Activated CD8-positive, alpha-beta T cell treated with anti-CD3 and anti-CD28 coated beads for 36 hours (primary cell): ENCODE results near the gene VANGL2. TPM values are rescaled to one million over a fixed set of nuclear protein-coding genes. Genes with fewer than 3 reads are reported as not detected.

Experiments
- ATAC-seq: fragments of 200-7000 bp; cut with Tn5 transposase; one replicate; pipeline ENCODE4 v1.10.0; 2021; ENCODE audit warnings: mild to moderate bottlenecking, moderate library complexity
- CTCF ChIA-PET: fragments of 350-600 bp; sonication (Branson Sonifier 250); formaldehyde crosslinking; loops from one replicate; lab custom pipeline; 2021; ENCODE audit warnings: antibody characterized with exemption; lab: Charles Lee
- POLR2A ChIA-PET: fragments of 350-600 bp; sonication (Branson Sonifier 250); formaldehyde crosslinking; loops from one replicate; lab custom pipeline; 2021; ENCODE audit warnings: antibody characterized with exemption; lab: Charles Lee
- DNase-seq: peaks from one replicate; pipeline ENCODE4 v3.0.0-alpha.2; 2020
- H3K27ac Mint-ChIP-seq: one replicate; pipeline ENCODE4 v1.8.0; 2021; ENCODE audit warnings: mild to moderate bottlenecking, mixed read lengths
- H3K27me3 Mint-ChIP-seq: one replicate; pipeline ENCODE4 v1.8.0; 2021; ENCODE audit warnings: mixed read lengths
- H3K36me3 Mint-ChIP-seq: one replicate; pipeline ENCODE4 v1.8.0; 2021; ENCODE audit warnings: low read depth, mixed read lengths
- H3K4me1 Mint-ChIP-seq: one replicate; pipeline ENCODE4 v1.8.0; 2021; ENCODE audit warnings: low read depth, mixed read lengths
- H3K4me3 Mint-ChIP-seq: one replicate; pipeline ENCODE4 v1.8.0; 2021; ENCODE audit warnings: mild to moderate bottlenecking, moderate library complexity, mixed read lengths
- H3K9me3 Mint-ChIP-seq: one replicate; pipeline ENCODE4 v1.8.0; 2021; ENCODE audit warnings: mixed read lengths
- intact Hi-C: fragments of 100-400 bp; cut with micrococcal nuclease; formaldehyde crosslinking; loops from one replicate; pipeline ENCODE4 v1.10.0; 2022
- total RNA-seq, 2 experiments: library from RNA; stranded (reverse); gene quantifications; one replicate each; pipeline ENCODE4 v1.2.3, GENCODE V29; 2021
- TF ChIP-seq, protein P1 (sequence below): fragments of 200-600 bp; IDR thresholded peaks from one replicate; pipeline ENCODE4 v1.8.0; 2022; ENCODE audit warnings: antibody characterized with exemption, mild to moderate bottlenecking

Gene VANGL2
- total RNA-seq, 2 experiments from 2014 or later, result 0.16 to 0.40 TPM

DNA sequence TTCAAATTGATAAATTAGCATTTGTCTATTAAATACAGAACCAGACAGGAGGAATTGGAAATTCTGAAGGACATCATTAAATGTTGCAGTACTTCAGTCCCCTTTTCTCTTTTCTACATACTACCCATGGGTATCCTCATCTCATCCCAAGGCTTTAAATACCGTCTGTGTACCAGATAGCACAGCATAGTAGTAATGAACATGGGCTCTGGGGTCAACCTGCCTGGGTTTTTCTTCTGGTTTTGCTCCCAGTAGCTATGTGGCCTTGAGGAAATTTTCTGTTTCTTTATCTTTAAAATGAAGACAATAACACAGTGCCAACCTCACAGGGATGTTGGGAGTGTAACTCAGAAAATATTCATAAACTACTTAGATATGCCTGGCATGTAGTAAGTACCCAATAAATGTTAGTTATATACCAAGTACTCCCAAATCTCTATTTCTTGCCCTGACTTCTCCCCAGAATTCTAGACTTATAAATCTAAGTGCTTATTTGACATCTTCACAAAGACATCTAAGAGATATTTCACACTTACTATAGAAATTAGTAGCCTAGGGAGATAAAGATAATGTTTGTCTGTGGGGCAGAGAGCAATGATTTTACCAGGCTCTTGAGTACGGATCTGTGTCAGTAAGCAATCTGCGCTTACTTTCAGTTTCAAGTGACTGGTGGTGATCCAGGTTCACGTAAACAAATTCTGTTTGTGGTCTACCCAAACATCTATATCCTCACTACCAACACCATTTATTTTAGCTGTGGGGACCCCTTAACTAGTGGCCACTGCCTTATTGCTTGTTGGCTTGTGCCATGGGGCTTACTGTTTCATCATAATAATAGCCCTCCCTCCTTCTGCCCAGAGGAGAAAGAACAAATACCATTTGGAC, 37.3 kb downstream of the VANGL2 start:
- H3K27ac Mint-ChIP-seq, result peak overlapping the region; percentile 93
- intact Hi-C loops, result no loop called here
- no peaks in the 10 kb centered on the region for H3K27me3 Mint-ChIP-seq
- CTCF ChIA-PET, result interaction anchor here (1.1 kb wide), 1 partner anchor 14 kb away, joined by 3 read pairs; no protein-coding TSS in a partner anchor
- peaks cover 28% of the 10 kb centered on the region for H3K9me3 Mint-ChIP-seq
- H3K4me3 Mint-ChIP-seq, result peak overlapping the region; percentile 66
- ATAC-seq (peak; percentile 88), DNase-seq (peak; percentile 49)
- peaks cover 36% of the 10 kb centered on the region for H3K36me3 Mint-ChIP-seq
- POLR2A ChIA-PET, result interaction anchor here (1.1 kb wide), 1 partner anchor 14 kb away, joined by 5 read pairs; no protein-coding TSS in a partner anchor
- H3K4me1 Mint-ChIP-seq, result peaks cover 53% of the 10 kb centered on the region
- TF ChIP-seq, protein P1, sequence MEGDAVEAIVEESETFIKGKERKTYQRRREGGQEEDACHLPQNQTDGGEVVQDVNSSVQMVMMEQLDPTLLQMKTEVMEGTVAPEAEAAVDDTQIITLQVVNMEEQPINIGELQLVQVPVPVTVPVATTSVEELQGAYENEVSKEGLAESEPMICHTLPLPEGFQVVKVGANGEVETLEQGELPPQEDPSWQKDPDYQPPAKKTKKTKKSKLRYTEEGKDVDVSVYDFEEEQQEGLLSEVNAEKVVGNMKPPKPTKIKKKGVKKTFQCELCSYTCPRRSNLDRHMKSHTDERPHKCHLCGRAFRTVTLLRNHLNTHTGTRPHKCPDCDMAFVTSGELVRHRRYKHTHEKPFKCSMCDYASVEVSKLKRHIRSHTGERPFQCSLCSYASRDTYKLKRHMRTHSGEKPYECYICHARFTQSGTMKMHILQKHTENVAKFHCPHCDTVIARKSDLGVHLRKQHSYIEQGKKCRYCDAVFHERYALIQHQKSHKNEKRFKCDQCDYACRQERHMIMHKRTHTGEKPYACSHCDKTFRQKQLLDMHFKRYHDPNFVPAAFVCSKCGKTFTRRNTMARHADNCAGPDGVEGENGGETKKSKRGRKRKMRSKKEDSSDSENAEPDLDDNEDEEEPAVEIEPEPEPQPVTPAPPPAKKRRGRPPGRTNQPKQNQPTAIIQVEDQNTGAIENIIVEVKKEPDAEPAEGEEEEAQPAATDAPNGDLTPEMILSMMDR, result no peak

- no peak for DNase-seq
- POLR2A ChIA-PET, result interaction anchor here (1.1 kb wide), 1 partner anchor 13 kb away, joined by 5 read pairs; no protein-coding TSS in a partner anchor
- Mint-ChIP-seq H3K27me3 (no peaks in the 10 kb centered on the region), H3K36me3 (peaks cover 30% of the 10 kb centered on the region), H3K27ac (peak overlapping the region; percentile 93), H3K4me3 (peak overlapping the region; percentile 66), H3K4me1 (peaks cover 53% of the 10 kb centered on the region), H3K9me3 (peaks cover 22% of the 10 kb centered on the region)
- CTCF ChIA-PET, result interaction anchor here (1.1 kb wide), 1 partner anchor 13 kb away, joined by 3 read pairs; no protein-coding TSS in a partner anchor
- intact Hi-C loops, result no loop called here
- TF ChIP-seq, protein P1, result no peak
- ATAC-seq, result peak; percentile 15
Measured at GRCh38 chr1:160438317-160438918, 38.1 kb downstream of the VANGL2 start.

DNA sequence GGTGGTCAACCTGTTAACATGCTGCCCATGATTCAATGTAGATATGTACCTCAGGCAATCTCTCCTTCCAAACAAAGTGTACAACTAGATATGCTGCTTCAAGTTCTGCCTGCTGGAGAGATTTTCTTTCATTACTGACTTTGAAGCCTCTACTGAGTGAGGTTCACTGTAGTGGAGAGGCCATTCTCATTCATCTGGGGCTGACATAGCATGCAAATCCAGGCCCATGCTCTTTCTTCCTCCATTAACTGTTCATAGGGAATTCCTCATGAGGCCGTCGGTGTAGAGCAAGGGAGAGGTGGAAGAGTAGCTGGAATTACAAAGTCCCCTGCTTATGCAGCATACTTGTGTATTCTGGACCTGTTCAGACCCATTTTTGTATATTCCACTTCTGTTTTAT, 38.6 kb downstream of the VANGL2 start:
- ATAC-seq (no peak), DNase-seq (no peak)
- H3K27me3 Mint-ChIP-seq, result no peaks in the 10 kb centered on the region
- peaks cover 18% of the 10 kb centered on the region for H3K9me3 Mint-ChIP-seq
- H3K27ac Mint-ChIP-seq, result peak overlapping the region; percentile 93
- H3K4me3 Mint-ChIP-seq, result no peak overlapping the region
- ChIA-PET POLR2A (interaction anchor here (0.6 to 1.5 kb wide), 2 partner anchors 12 to 14 kb away, joined by 4 to 5 read pairs; no protein-coding TSS in a partner anchor), CTCF (interaction anchor here (0.8 kb wide), 1 partner anchor 10 kb away, joined by 3 read pairs; no protein-coding TSS in a partner anchor)
- H3K4me1 Mint-ChIP-seq, result peaks cover 54% of the 10 kb centered on the region
- H3K36me3 Mint-ChIP-seq, result peaks cover 25% of the 10 kb centered on the region
- TF ChIP-seq, protein P1, result no peak
- intact Hi-C loops, result no loop called here

GRCh38 chr1:160439718-160440117, 39.4 kb downstream of the VANGL2 start:
- CTCF ChIA-PET, result interaction anchor here (0.8 to 0.9 kb wide), 2 partner anchors 9 to 179 kb away, joined by 3 read pairs; no protein-coding TSS in a partner anchor
- Mint-ChIP-seq H3K4me3 (no peak overlapping the region), H3K27me3 (no peaks in the 10 kb centered on the region), H3K27ac (no peak overlapping the region), H3K4me1 (peaks cover 51% of the 10 kb centered on the region), H3K36me3 (peaks cover 17% of the 10 kb centered on the region), H3K9me3 (peaks cover 10% of the 10 kb centered on the region)
- ATAC-seq (no peak), DNase-seq (no peak)
- intact Hi-C loops, result no loop called here
- POLR2A ChIA-PET, result interaction anchor here (1.5 kb wide), 1 partner anchor 13 kb away, joined by 5 read pairs; no protein-coding TSS in a partner anchor
- TF ChIP-seq, protein P1, result no peak
